ENCODE measurements around the gene UPP2.

UPP2 gene

GRCh38 chr2:158112992-158113391, 11.3 kb downstream of the UPP2 start:
- no peak for TF ChIP-seq CTCF (IDR thresholded peaks at IDR 0.05; ENCODE audit: insufficient read depth, low read length, poor library complexity, severe bottlenecking)

GRCh38 chr2:158113741-158114295, 12.1 kb downstream of the UPP2 start:
- H3K27me3 ChIP-seq (replicated peaks; ENCODE audit: control insufficient read depth, insufficient read depth, low read length), result no peaks in the 10 kb centered on the region
- no peak for DNase-seq (ENCODE audit: extremely low read depth, insufficient read length)
- TF ChIP-seq CTCF (IDR thresholded peaks at IDR 0.05; ENCODE audit: insufficient read depth, low read length, poor library complexity, severe bottlenecking), result no peak
- H3K4me3 ChIP-seq (replicated peaks; ENCODE audit: low read depth, low read length), result no peak overlapping the region
- no peaks in the 10 kb centered on the region for H3K36me3 ChIP-seq (ENCODE audit: control insufficient read depth, insufficient read depth, low read length)

More at GRCh38 chr2:158112992-158113391, 11.3 kb downstream of the UPP2 start:
- no peaks in the 10 kb centered on the region for H3K36me3 ChIP-seq (ENCODE audit: control insufficient read depth, insufficient read depth, low read length)
- no peak for DNase-seq (ENCODE audit: extremely low read depth, insufficient read length)
- no peaks in the 10 kb centered on the region for H3K27me3 ChIP-seq (replicated peaks; ENCODE audit: control insufficient read depth, insufficient read depth, low read length)
- H3K4me3 ChIP-seq (replicated peaks; ENCODE audit: low read depth, low read length), result no peak overlapping the region

GRCh38 chr2:158114516-158114915, 12.8 kb downstream of the UPP2 start:
- no peak for TF ChIP-seq CTCF (IDR thresholded peaks at IDR 0.05; ENCODE audit: insufficient read depth, low read length, poor library complexity, severe bottlenecking)
- no peak overlapping the region for H3K4me3 ChIP-seq (replicated peaks; ENCODE audit: low read depth, low read length)
- H3K27me3 ChIP-seq (replicated peaks; ENCODE audit: control insufficient read depth, insufficient read depth, low read length), result no peaks in the 10 kb centered on the region
- H3K36me3 ChIP-seq (ENCODE audit: control insufficient read depth, insufficient read depth, low read length), result no peaks in the 10 kb centered on the region
- no peak for DNase-seq (ENCODE audit: extremely low read depth, insufficient read length)

GRCh38 chr2:158115202-158115767, 13.6 kb downstream of the UPP2 start:
- no peak for DNase-seq (ENCODE audit: extremely low read depth, insufficient read length)

GRCh38 chr2:158116936-158117335, 15.3 kb downstream of the UPP2 start:
- Histone ChIP-seq H3K27me3 (replicated peaks; ENCODE audit: control insufficient read depth, insufficient read depth, low read length) (no peaks in the 10 kb centered on the region), H3K36me3 (ENCODE audit: control insufficient read depth, insufficient read depth, low read length) (no peaks in the 10 kb centered on the region), H3K4me3 (replicated peaks; ENCODE audit: low read depth, low read length) (no peak overlapping the region)
- no peak for DNase-seq (ENCODE audit: extremely low read depth, insufficient read length)
- no peak for TF ChIP-seq CTCF (IDR thresholded peaks at IDR 0.05; ENCODE audit: insufficient read depth, low read length, poor library complexity, severe bottlenecking)

More at GRCh38 chr2:158115202-158115767, 13.6 kb downstream of the UPP2 start:
- no peak overlapping the region for H3K4me3 ChIP-seq (replicated peaks; ENCODE audit: low read depth, low read length)
- no peaks in the 10 kb centered on the region for H3K36me3 ChIP-seq (ENCODE audit: control insufficient read depth, insufficient read depth, low read length)
- no peaks in the 10 kb centered on the region for H3K27me3 ChIP-seq (replicated peaks; ENCODE audit: control insufficient read depth, insufficient read depth, low read length)
- no peak for TF ChIP-seq CTCF (IDR thresholded peaks at IDR 0.05; ENCODE audit: insufficient read depth, low read length, poor library complexity, severe bottlenecking)
